Measurements from ENCODE around the gene RNF225.
"Not testable (repeated sequence)": the region's sequence is repeated elsewhere in the genome, so short reads cannot be mapped to it uniquely, and the experiment has no call there.

The RNF225 gene

DNA sequence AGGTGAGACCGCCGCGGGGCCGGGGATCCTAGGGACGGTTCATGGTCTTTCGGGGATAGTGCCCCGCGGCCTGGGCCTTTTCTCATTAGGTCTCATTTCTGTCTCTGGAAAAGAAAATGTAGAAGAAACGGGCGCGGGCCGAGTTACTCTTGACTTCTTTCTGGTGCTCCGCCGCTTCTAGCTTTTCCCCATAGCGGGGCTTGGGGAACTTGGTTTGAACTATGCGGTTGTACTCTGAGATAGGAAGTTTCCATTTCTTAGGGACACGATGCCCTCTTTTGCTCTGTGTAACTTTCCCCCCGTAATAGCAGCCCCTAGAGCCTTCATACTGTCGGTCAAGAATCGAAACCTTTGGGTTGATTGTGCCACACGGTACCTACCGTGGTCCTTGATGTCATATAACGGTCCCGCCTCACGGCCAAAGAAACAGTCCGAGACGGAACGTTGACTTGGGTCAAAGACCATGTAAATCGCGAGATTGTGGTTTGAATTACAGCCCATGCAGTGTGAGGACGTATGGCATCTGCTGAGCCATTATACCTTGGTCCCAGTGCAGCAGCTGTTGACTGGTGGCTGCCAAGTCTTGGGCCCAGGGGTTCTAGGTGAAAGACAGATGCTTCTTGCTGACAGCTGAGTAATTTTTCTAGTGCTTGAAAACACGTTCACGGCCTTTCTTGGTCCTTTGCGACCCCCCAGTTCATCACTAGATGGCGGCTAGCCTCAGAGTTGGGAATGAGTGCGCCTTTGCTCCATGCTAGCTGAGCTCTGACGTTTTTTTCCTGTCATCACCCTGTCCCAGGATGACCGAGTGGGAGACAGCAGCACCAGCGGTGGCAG, 7.9 kb upstream of the RNF225 start:
- DNase-seq = no peak

GRCh38 chr19:58388175-58388526, 7.3 kb upstream of the RNF225 start:
- no peak for DNase-seq

DNA sequence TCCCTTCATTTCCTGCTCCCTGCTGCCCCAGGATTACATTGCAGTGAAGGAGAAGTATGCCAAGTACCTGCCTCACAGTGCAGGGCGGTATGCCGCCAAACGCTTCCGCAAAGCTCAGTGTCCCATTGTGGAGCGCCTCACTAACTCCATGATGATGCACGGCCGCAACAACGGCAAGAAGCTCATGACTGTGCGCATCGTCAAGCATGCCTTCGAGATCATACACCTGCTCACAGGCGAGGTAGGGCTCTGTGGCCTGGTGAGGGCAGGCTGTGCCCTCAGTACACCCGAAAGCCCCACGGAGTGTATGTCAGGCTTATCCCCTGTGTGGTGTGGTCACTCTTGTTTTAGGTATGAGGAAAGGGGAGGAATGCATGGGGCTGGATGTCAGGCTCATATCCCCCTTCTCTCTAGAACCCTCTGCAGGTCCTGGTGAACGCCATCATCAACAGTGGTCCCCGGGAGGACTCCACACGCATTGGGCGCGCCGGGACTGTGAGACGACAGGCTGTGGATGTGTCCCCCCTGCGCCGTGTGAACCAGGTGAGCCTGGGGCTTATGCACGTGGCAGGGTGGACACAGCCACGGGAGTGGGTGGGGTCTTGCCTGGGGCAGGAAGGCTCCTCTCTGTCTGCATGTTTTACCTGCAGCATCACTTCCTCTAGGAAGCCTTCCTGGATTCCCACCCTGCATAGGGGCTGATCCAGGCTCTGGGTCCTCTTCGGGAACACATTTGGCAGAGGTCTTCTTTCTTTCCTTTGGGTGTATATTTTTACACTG, 2.3 kb upstream of the RNF225 start:
- DNase-seq = no peak

DNA sequence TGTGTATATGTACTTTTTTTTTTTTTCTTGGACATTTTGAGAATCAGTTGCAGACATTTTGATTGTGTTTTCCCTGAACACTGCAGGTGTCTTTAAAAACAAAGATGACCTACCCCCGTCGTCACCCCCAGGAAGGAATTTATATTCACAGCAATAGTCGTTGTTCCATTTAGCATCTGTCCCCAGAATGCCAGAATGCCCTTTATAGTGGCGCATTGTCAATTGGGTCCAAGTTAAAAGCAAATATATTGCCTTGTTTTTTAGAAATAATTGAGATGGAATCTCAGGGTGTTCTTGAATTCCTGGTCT, 1.8 kb upstream of the RNF225 start:
- no peak for DNase-seq

DNA sequence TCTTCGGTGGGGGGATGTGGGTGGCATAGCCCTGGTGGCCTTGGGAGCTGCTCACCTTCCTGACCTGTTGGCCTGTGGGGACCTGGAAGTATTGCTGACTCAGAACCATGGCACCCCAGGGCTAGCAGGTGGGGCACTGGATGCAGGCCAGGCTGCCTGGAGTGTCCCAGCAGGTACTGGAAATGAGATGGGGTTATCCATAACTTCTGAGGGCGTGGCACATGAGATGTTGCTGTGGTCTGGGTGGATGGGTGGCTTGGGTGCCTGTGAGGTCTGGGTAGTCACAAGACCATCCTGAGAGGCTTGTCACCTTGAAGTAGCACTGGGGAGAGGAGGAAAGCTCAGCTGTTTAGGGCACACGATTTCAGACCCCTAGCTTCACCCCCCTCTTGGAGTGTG, 636 bp upstream of the RNF225 start:
- no peak for DNase-seq

DNA sequence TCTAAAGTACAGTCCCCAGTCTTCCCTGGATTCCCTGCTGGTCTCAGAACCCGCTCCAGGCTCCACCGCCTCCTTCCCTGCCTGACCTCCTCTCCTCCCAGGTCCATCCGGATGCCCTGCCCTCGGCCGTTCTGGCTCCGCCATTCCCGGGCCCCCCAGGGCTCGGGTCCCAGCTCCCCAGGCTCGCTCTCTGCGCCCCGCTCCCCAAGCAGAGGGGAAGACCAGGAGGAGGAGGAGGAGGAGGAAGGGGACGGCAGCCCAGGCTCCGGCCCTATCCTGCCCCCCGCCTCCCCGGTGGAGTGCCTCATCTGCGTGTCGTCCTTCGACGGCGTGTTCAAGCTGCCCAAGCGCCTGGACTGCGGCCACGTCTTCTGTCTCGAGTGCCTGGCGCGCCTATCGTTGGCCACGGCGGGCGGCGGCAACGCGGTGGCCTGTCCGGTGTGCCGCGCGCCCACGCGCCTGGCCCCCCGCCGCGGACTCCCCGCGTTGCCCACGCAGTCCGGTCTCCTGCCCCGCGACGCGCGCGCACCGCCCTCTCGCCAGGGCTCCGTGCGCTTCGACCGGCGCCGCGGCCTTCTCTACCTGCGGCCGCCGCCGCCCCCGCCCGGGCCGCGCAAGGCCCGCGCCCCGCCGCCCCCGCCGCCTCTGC, 647 bp downstream of the RNF225 start:
- DNase-seq = no peak

DNA sequence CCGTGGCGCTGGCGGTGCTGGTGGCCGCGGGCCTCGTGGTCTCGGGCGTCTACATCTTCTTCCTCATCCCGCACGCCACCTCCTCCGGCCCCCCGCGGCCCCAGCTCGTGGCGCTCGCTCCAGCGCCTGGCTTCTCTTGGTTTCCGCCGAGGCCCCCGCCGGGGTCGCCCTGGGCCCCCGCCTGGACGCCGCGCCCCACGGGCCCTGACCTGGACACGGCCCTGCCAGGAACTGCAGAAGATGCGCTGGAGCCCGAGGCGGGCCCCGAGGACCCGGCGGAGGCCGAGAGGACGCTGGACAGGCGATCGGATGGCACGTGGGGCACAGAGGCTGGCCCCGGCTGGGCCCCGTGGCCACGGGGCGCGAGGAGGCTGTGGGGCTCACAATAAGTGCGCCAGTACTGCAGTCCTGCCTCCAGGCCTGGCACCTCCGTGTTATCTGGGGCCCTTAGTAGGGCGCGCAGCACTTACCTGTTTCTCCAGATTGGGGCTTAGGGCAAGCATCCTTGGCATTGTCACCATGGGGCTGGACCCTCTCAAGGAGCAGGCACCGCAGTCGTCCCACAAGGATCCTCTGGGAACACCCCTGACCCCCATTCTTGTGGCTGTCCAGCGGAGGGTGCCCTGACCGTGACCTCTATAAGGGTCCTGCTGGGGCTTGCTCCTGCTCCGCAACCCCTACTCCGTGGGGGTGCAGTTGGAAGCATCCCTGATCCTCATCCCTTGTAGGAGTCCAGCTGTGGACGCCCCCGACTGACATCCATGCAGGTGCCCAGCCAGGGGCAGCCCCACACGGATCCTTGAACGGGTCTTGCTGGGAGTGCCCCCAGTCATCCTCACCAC, 1.5 kb downstream of the RNF225 start:
- DNase-seq = no peak

GRCh38 chr19:58397533-58398037, 2.1 kb downstream of the RNF225 start:
- no peak for DNase-seq

DNA sequence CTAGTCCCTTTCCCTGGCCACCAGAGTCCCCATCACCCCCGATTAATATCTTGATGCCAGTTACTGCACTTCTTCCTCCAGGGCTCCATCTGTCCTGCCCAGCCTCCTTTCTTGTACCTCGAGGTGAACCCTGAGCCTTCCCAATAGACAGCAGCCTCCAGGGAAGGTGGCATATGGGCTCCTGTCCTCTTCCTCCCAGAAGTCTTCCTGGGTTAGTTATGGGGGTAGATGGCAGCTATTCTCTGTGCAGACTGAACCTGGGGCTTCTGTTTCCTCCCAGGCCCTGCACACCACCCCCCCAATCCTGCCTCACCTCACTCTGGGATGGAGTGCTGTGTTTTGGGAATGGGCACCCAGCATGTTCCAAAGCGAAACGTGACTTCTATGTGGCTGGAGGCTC, 2.6 kb downstream of the RNF225 start:
- DNase-seq = no peak

GRCh38 chr19:58398545-58398944, 3.1 kb downstream of the RNF225 start:
- no peak for DNase-seq

DNA sequence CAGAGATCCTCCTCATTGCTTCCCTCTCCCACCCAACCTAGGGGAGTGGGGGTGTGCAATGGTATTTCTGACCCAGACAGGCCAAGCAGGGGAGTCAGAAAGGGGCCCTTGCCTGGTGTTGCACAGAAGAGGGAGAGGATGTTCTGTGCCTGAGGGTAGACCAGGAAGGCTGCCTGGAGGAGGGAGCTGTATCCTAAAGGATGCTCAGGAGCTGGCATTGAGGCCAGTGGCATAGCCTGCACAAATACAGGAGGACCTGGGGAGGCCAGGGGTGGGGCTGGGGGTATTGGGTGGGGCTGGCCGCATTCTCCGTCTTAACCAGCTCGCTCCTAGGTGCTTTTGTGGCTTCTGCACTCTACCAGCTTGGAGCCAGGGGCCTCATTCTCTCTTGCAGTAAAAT, 4.4 kb downstream of the RNF225 start:
- no peak for DNase-seq

- no peak for DNase-seq
These were observed 5.0 kb downstream of the RNF225 start for GRCh38 chr19:58400316-58400915.

GRCh38 chr19:58400916-58401839, 5.7 kb downstream of the RNF225 start:
- DNase-seq = peak; percentile 99

DNA sequence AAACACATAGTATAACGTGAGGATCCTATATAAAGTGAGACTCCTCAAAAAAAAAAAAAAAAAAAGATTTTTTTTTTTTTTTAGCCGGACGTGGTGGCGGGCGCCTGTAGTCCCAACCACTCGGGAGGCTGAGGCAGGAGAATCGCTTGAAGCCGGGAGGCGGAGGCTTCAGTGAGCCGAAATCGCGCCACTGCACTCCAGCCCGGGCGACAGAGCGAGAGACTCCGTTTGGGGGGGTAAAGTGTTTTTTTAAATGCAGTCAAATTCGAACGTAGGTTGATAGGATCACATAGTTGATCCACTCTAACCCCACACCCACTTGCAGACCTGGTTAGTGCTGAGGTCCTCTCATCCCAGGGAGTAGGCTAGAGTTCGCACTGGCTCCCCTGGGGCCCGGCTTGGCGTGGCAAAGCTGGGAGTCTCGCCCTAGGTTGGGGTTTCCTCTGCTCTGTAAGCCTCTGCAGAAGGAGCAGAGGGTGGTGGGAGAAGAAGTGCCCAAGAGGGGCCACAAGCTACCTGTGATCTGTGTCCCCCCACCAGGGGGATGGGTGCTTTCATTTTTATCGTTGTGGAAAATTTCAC, 6.5 kb downstream of the RNF225 start:
- no peak for DNase-seq

GRCh38 chr19:58403920-58404478, 8.5 kb downstream of the RNF225 start:
- DNase-seq = not testable (repeated sequence)

DNA sequence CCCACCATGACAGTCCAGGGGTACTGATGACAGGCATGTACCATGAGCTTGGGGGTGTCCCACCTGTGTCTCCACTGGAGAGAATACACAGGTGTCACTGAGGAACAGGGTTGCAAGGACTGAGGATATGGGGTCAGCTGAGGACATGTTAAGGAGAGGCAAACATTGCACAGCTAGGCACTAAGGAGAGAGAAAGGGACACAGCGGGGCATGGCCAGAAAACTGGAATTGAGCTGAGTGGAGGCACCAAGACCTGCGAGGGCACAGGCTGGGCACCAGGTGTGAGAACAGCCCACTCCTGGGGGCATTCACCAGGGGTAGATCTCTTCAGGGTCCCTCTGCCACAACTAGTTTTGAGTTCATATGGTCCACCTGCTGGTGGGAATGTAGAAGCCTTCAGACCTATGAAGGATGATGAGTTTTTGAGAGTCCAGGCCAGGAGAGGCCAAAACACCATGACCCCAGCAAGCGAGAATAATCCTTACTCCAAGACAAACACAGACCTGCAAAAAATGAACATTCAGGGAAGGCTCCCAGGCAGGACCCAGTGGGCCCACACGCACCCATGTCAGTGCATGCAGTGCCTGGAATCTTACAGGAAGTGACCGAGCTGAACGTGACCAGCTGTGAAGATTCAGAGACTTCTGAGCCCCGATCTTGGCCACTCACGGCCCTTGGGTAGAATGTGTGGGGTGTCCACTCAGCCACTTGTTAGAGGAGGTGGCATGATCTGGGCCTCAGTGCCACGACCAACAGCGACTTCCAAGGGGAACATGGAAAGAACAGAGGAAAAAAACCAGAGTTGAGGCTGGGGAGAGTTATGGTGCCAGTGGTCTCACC, 11.6 kb downstream of the RNF225 start:
- DNase-seq = no peak

- no peak for DNase-seq
These were observed 12.2 kb downstream of the RNF225 start for GRCh38 chr19:58407658-58408151.

DNA sequence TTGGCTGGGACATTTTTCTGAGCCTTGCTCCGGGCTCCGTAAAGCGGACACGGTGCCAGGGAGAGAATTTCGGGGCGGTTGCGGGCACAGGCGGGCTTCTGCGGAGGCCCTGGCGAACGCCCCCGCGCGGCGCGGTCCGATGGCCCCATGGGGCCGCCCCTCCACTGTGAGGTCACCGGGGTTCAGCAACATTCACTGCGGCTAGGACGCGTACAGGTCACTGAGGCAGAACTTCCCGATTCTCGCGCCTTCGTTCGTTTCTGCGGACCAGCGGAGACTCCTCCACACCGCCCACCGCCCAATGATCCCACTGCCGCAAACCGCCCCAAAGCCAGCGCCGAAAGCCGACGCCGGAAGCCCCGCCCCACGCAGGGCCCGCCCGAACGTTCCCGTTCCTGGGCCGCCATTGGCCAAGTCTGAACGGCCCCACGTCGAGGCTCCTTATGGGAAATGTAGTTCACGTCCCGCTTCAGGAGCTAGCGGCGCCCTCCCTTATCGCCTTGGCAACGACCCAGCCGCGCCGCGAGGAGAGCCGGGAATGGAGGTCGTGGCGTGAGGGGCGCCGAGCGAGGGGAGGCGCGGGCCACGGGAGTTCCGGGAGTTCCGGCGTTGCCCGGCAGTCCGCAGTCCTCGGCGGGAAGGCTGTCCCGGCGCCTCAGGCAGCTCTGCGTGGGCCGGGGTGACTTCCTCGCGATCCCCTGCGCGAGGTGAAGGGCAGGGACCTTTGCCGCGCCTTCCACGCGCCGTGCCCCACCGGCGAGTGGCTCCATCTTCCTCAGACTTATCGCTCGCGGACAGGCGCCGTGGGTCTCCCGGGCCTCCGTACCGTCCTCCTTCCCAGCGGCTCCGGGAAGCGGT, 12.9 kb downstream of the RNF225 start, which contains the start of gene ZNF584:
ZNF584 (plus strand) TSS at position 498 of the 858 bp plus-strand sequence. CDS start 499 bp downstream, outside the sequence.
- DNase-seq = peak; percentile 90

Data from activated CD4-positive, alpha-beta T cell treated with anti-CD3 and anti-CD28 coated beads for 1 hour (primary cell).